Endothelial cell of umbilical vein (primary cell): ENCODE measurements around the gene NCS1.

Experiments used
- EZH2 ChIP-seq: IDR thresholded peaks from 2 replicates; pipeline ENCODE4 v1.6.1; 2012; ENCODE audit warnings: borderline replicate concordance, low read depth, mild to moderate bottlenecking, moderate library complexity, low read length, inconsistent platforms; ENCODE audit not compliant: severe bottlenecking
- POLR2A ChIP-seq: IDR thresholded peaks from 2 replicates; pipeline ENCODE4 v1.6.1; 2012; ENCODE audit warnings: low read depth, mild to moderate bottlenecking, control low read depth, low read length
- POLR2AphosphoS5 ChIP-seq: IDR thresholded peaks from 2 replicates; pipeline ENCODE4 v1.6.1; 2012; ENCODE audit warnings: low read depth, mild to moderate bottlenecking, control low read depth, low read length, moderate library complexity; ENCODE audit not compliant: insufficient read depth
- TF ChIP-seq, protein P1 (sequence below), 2 donors: IDR thresholded peaks; 1 replicate in 1 of 2; 2 replicates in 1 of 2; pipeline ENCODE4 v1.5.1; 2011; ENCODE audit warnings: low read length in 2 of 2, mild to moderate bottlenecking in 2 of 2, moderate library complexity in 2 of 2, control low read depth in 1 of 2, inconsistent platforms in 1 of 2, low read depth in 1 of 2; ENCODE audit not compliant: insufficient read depth in 1 of 2; ENCODE audit errors: extremely low read depth in 1 of 2
- TF ChIP-seq, protein P2 (sequence below): IDR thresholded peaks from 2 replicates; pipeline ENCODE4 v1.6.1; 2011; ENCODE audit not compliant: insufficient read depth, insufficient read length

- TF ChIP-seq POLR2A: no peak
- TF ChIP-seq, protein P1, sequence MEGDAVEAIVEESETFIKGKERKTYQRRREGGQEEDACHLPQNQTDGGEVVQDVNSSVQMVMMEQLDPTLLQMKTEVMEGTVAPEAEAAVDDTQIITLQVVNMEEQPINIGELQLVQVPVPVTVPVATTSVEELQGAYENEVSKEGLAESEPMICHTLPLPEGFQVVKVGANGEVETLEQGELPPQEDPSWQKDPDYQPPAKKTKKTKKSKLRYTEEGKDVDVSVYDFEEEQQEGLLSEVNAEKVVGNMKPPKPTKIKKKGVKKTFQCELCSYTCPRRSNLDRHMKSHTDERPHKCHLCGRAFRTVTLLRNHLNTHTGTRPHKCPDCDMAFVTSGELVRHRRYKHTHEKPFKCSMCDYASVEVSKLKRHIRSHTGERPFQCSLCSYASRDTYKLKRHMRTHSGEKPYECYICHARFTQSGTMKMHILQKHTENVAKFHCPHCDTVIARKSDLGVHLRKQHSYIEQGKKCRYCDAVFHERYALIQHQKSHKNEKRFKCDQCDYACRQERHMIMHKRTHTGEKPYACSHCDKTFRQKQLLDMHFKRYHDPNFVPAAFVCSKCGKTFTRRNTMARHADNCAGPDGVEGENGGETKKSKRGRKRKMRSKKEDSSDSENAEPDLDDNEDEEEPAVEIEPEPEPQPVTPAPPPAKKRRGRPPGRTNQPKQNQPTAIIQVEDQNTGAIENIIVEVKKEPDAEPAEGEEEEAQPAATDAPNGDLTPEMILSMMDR (IDR thresholded peaks at IDR 0.05; ENCODE audit: extremely low read depth in 1 of 2, insufficient read depth in 1 of 2, low read depth in 1 of 2, low read length in 2 of 2): no peak
- TF ChIP-seq, protein P2, sequence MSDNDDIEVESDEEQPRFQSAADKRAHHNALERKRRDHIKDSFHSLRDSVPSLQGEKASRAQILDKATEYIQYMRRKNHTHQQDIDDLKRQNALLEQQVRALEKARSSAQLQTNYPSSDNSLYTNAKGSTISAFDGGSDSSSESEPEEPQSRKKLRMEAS: no peak
- TF ChIP-seq POLR2AphosphoS5: no peak
- no peak for TF ChIP-seq EZH2
Measured at GRCh38 chr9:130147198-130147597, 25.0 kb upstream of the NCS1 start.
